Measurements from ENCODE around the gene SLC37A3.
A peak's percentile ranks its signal among the peaks of the same experiment; 100 is the strongest.

SLC37A3 gene

GRCh38 chr7:140393756-140394306, 4.5 kb downstream of the SLC37A3 start:
- Histone ChIP-seq H3K27me3 (no peaks in the 10 kb centered on the region), H3K27ac (no peak overlapping the region), H3K9me3 (no peaks in the 10 kb centered on the region), H3K4me3 (no peak overlapping the region), H3K36me3 (no peaks in the 10 kb centered on the region), H3K4me1 (peaks cover 0 to 17% (median 7%) of the 10 kb centered on the region in 4 donors)
- TF ChIP-seq CTCF (IDR thresholded peaks at IDR 0.05) = no peak
- peak; percentile 4 to 25 for DNase-seq
- intact Hi-C loops (cut with DNase I; ENCODE audit: low total_unique reads) = loop anchor here (10.0 kb wide), 1 partner anchor 411 kb away; no protein-coding TSS in a partner anchor

- Histone ChIP-seq H3K27me3 (no peaks in the 10 kb centered on the region), H3K9me3 (no peaks in the 10 kb centered on the region), H3K4me3 (no peak overlapping the region), H3K27ac (no peak overlapping the region), H3K4me1 (peaks cover 0 to 7% (median 2%) of the 10 kb centered on the region in 4 donors), H3K36me3 (no peaks in the 10 kb centered on the region)
- no peak for DNase-seq
- intact Hi-C loops (cut with DNase I; ENCODE audit: low total_unique reads) = loop anchor here (10.0 kb wide), 1 partner anchor 413 kb away; no protein-coding TSS in a partner anchor
- TF ChIP-seq CTCF (IDR thresholded peaks at IDR 0.05) = no peak
Measured at GRCh38 chr7:140391634-140392033, 6.7 kb downstream of the SLC37A3 start.

- H3K27ac ChIP-seq = no peak overlapping the region
- no peak overlapping the region for H3K4me3 ChIP-seq
- no peaks in the 10 kb centered on the region for H3K36me3 ChIP-seq
- DNase-seq = peak in 1 of 2 donors; percentile 24
- TF ChIP-seq CTCF (IDR thresholded peaks at IDR 0.05) = no peak
- no peaks in the 10 kb centered on the region for H3K9me3 ChIP-seq
- intact Hi-C loops (cut with DNase I; ENCODE audit: low total_unique reads) = loop anchor here (10.0 kb wide), 1 partner anchor 414 kb away; no protein-coding TSS in a partner anchor
- peaks cover 0 to 2% (median 0%) of the 10 kb centered on the region in 4 donors for H3K4me1 ChIP-seq
- H3K27me3 ChIP-seq = no peaks in the 10 kb centered on the region
Measured at GRCh38 chr7:140390466-140391190, 7.7 kb downstream of the SLC37A3 start.

- intact Hi-C loops (cut with DNase I; ENCODE audit: low total_unique reads) = loop anchor here (10.0 kb wide), 1 partner anchor 415 kb away; no protein-coding TSS in a partner anchor
Measured at GRCh38 chr7:140390034-140390433, 8.3 kb downstream of the SLC37A3 start.

GRCh38 chr7:140389445-140389844, 8.9 kb downstream of the SLC37A3 start:
- Histone ChIP-seq H3K27ac (no peak overlapping the region), H3K36me3 (no peaks in the 10 kb centered on the region), H3K4me3 (no peak overlapping the region), H3K4me1 (peaks cover 0 to 10% (median 0%) of the 10 kb centered on the region in 4 donors), H3K9me3 (no peaks in the 10 kb centered on the region), H3K27me3 (no peaks in the 10 kb centered on the region)
- no peak for TF ChIP-seq CTCF (IDR thresholded peaks at IDR 0.05)
- DNase-seq = peak in 1 of 2 donors; percentile 10
- intact Hi-C loops (cut with DNase I; ENCODE audit: low total_unique reads) = no loop called here

More at GRCh38 chr7:140390034-140390433, 8.3 kb downstream of the SLC37A3 start:
- Histone ChIP-seq H3K4me1 (peaks cover 0 to 8% (median 0%) of the 10 kb centered on the region in 4 donors), H3K27me3 (no peaks in the 10 kb centered on the region), H3K27ac (no peak overlapping the region), H3K4me3 (no peak overlapping the region), H3K36me3 (no peaks in the 10 kb centered on the region), H3K9me3 (no peaks in the 10 kb centered on the region)
- no peak for TF ChIP-seq CTCF (IDR thresholded peaks at IDR 0.05)
- DNase-seq = no peak

All from tibial artery (tissue), 4 donors.